Smooth muscle cell (in vitro differentiated cells): ENCODE measurements around the gene HOXD8. TPM values are rescaled to one million over a fixed set of nuclear protein-coding genes. Genes with fewer than 3 reads are reported as not detected.
A peak's percentile ranks its signal among the peaks of the same experiment; 100 is the strongest.

ENCODE experiments used
- DNase-seq: peaks from one replicate; lab custom pipeline; 2025; ENCODE audit not compliant: unreplicated experiment; lab: John Stamatoyannopoulos, UW
- H2AFZ ChIP-seq: fragments of 200-600 bp; sonication (generic); 2 replicates; pipeline ENCODE4 v1.6.0; 2016; ENCODE audit warnings: antibody characterized with exemption, low read depth, mild to moderate bottlenecking
- H3F3A ChIP-seq: fragments of 200-600 bp; sonication (generic); 2 replicates; pipeline ENCODE4 v1.6.0; 2017; ENCODE audit warnings: antibody characterized with exemption, low read depth
- H3K27ac ChIP-seq: fragments of 200-600 bp; sonication (generic); 2 replicates; pipeline ENCODE4 v1.5.1; 2016; ENCODE audit warnings: low read depth, mild to moderate bottlenecking
- H3K27me3 ChIP-seq: fragments of 200-600 bp; sonication (generic); 2 replicates; pipeline ENCODE4 v1.6.1; 2016; ENCODE audit warnings: low read depth, mild to moderate bottlenecking
- H3K36me3 ChIP-seq: fragments of 200-600 bp; sonication (generic); 2 replicates; pipeline ENCODE4 v1.5.1; 2016; ENCODE audit warnings: low read depth
- H3K4me1 ChIP-seq: fragments of 200-600 bp; sonication (generic); 2 replicates; pipeline ENCODE4 v1.5.1; 2016; ENCODE audit warnings: low read depth
- H3K4me2 ChIP-seq: fragments of 200-600 bp; sonication (generic); 2 replicates; pipeline ENCODE4 v1.6.0; 2016; ENCODE audit warnings: mild to moderate bottlenecking
- H3K4me3 ChIP-seq: fragments of 200-600 bp; sonication (generic); 2 replicates; pipeline ENCODE4 v1.5.1; 2016; ENCODE audit warnings: mild to moderate bottlenecking
- H3K79me2 ChIP-seq: fragments of 200-600 bp; sonication (generic); 2 replicates; pipeline ENCODE4 v1.6.0; 2016; ENCODE audit warnings: low read depth, mild to moderate bottlenecking
- H3K9ac ChIP-seq: fragments of 200-600 bp; sonication (generic); 2 replicates; pipeline ENCODE4 v1.6.0; 2016; ENCODE audit warnings: low read depth
- H3K9me3 ChIP-seq: fragments of 200-600 bp; sonication (generic); replicated peaks from 2 replicates; pipeline ENCODE4 v1.5.1; 2016; ENCODE audit warnings: low read depth
- H4K20me1 ChIP-seq: fragments of 200-600 bp; sonication (generic); 2 replicates; pipeline ENCODE4 v1.6.0; 2016; ENCODE audit warnings: low read depth
- WGBS: methylation state at CpG from one replicate; pipeline ENCODE4 v1.1.7; 2016; ENCODE audit warnings: low lambda C conversion rate; 5-methylcytosine and 5-hydroxymethylcytosine counted together
- polyA plus RNA-seq: library from polyadenylated mRNA; unstranded; fragments of >200 nt; fragmentation: Nextera tagmentation; extraction: Ambion mirVana; gene quantifications from 2 replicates; pipeline ENCODE4 v1.2.1, GENCODE V29; 2016
- total RNA-seq: library from RNA; depleted of rRNA; stranded (reverse); fragments of >200 nt; gene quantifications from 2 replicates; pipeline ENCODE4 v1.2.3, GENCODE V29; 2014
- TF ChIP-seq, protein P1 (sequence below): fragments of 200-600 bp; sonication (generic); IDR thresholded peaks from 2 replicates; pipeline ENCODE4 v1.5.1; 2017; ENCODE audit warnings: borderline replicate concordance, mild to moderate bottlenecking, antibody characterized with exemption; ENCODE audit not compliant: insufficient read depth, poor library complexity, severe bottlenecking

HOXD8 gene
- total and polyA plus RNA-seq, 2 experiments from 2014 or later: 0.13 TPM; not detected in 1

- Histone ChIP-seq H3K9ac (no peak overlapping the region), H2AFZ (no peak overlapping the region), H3K36me3 (no peaks in the 10 kb centered on the region), H3K9me3 (no peaks in the 10 kb centered on the region), H3K4me1 (peaks cover 22% of the 10 kb centered on the region), H3K4me2 (no peak overlapping the region), H4K20me1 (no peaks in the 10 kb centered on the region), H3F3A (no peaks in the 10 kb centered on the region), H3K79me2 (no peaks in the 10 kb centered on the region), H3K27ac (no peak overlapping the region), H3K27me3 (peaks cover 97% of the 10 kb centered on the region), H3K4me3 (peak overlapping the region; percentile 44)
- no peak for DNase-seq
- TF ChIP-seq, protein P1, sequence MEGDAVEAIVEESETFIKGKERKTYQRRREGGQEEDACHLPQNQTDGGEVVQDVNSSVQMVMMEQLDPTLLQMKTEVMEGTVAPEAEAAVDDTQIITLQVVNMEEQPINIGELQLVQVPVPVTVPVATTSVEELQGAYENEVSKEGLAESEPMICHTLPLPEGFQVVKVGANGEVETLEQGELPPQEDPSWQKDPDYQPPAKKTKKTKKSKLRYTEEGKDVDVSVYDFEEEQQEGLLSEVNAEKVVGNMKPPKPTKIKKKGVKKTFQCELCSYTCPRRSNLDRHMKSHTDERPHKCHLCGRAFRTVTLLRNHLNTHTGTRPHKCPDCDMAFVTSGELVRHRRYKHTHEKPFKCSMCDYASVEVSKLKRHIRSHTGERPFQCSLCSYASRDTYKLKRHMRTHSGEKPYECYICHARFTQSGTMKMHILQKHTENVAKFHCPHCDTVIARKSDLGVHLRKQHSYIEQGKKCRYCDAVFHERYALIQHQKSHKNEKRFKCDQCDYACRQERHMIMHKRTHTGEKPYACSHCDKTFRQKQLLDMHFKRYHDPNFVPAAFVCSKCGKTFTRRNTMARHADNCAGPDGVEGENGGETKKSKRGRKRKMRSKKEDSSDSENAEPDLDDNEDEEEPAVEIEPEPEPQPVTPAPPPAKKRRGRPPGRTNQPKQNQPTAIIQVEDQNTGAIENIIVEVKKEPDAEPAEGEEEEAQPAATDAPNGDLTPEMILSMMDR: no peak
- WGBS: 13% methylated on average over 17 of the region's 17 CpGs
Measured at GRCh38 chr2:176081376-176081836, 48.1 kb upstream of the HOXD8 start.

- Histone ChIP-seq H3K4me3 (peak overlapping the region; percentile 44), H4K20me1 (no peaks in the 10 kb centered on the region), H3K4me1 (peaks cover 22% of the 10 kb centered on the region), H3K79me2 (no peaks in the 10 kb centered on the region), H3K27me3 (peaks cover 97% of the 10 kb centered on the region), H3K9me3 (no peaks in the 10 kb centered on the region), H3F3A (no peaks in the 10 kb centered on the region), H3K4me2 (peak overlapping the region; percentile 82), H3K27ac (no peak overlapping the region), H2AFZ (no peak overlapping the region), H3K9ac (no peak overlapping the region), H3K36me3 (no peaks in the 10 kb centered on the region)
- DNase-seq: no peak
- 1% methylated on average over 61 of the region's 62 CpGs for WGBS
- TF ChIP-seq, protein P1: no peak
Measured at GRCh38 chr2:176081837-176082524, 47.5 kb upstream of the HOXD8 start.

DNA sequence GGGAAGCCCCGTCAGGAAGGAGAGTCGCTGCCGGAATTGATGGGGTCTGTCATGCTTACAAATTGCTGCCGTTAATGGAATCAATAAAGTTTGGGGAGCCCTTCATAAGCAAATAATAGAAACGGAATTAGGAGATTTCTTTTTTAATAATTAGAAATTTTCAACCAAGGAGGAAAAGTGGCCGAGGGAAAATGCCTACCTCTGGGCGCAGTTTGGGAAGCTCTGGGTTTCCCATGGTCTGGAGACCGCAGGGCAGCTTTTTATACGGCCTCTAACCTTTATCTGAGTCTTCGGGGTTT, 47.0 kb upstream of the HOXD8 start:
- DNase-seq: no peak
- no peak overlapping the region for H2AFZ ChIP-seq
- no peaks in the 10 kb centered on the region for H4K20me1 ChIP-seq
- WGBS: 5% methylated on average over 10 of the region's 10 CpGs
- H3K4me2 ChIP-seq: peak overlapping the region; percentile 82
- peaks cover 22% of the 10 kb centered on the region for H3K4me1 ChIP-seq
- TF ChIP-seq, protein P1: no peak
- H3K36me3 ChIP-seq: no peaks in the 10 kb centered on the region
- H3K9me3 ChIP-seq: no peaks in the 10 kb centered on the region
- H3K4me3 ChIP-seq: peak overlapping the region; percentile 44
- no peaks in the 10 kb centered on the region for H3K79me2 ChIP-seq
- no peak overlapping the region for H3K9ac ChIP-seq
- H3K27me3 ChIP-seq: peaks cover 97% of the 10 kb centered on the region
- H3K27ac ChIP-seq: no peak overlapping the region
- no peaks in the 10 kb centered on the region for H3F3A ChIP-seq
